Measurements from ENCODE around the gene C2orf69. TPM values are rescaled to one million over a fixed set of nuclear protein-coding genes. Genes with fewer than 3 reads are reported as not detected.
A peak's percentile ranks its signal among the peaks of the same experiment; 100 is the strongest.

Gene C2orf69
- 10 to 100 TPM in 1 of 2 donors, 1 to 10 TPM in 1; 7.3 to 11.1 TPM for total RNA-seq
- 1 to 10 TPM; 4.5 to 6.2 TPM for polyA plus RNA-seq
- long read RNA-seq, donor 1, transcript C2orf69-201 (2 exons, 3,728 nt): major isoform, 7 of 24 reads
- long read RNA-seq, donor 1, partial matches to known transcripts: 17 of 24 reads
- long read RNA-seq, donor 1, other reads (novel, unspliced or antisense): 0 of 24 reads
- long read RNA-seq, donor 2, partial matches to known transcripts: 0 of 3 reads
- long read RNA-seq, donor 2, other reads (novel, unspliced or antisense): 0 of 3 reads
- long read RNA-seq, donor 3, partial matches to known transcripts: 0 of 8 reads
- long read RNA-seq, donor 3, other reads (novel, unspliced or antisense): 5 of 8 reads
- long read RNA-seq, donor 4, partial matches to known transcripts: 0 of 1 reads
- long read RNA-seq, donor 4, other reads (novel, unspliced or antisense): 0 of 1 reads
- long read RNA-seq, donor 5, transcript C2orf69-201 (2 exons, 3,728 nt): major isoform, 7 of 12 reads
- long read RNA-seq, donor 5, partial matches to known transcripts: 0 of 12 reads
- long read RNA-seq, donor 5, other reads (novel, unspliced or antisense): 5 of 12 reads

GRCh38 chr2:199911052-199911876 lies at the start of gene C2orf69:
Gene C2orf69 (plus strand): TSS chr2:199911293. CDS start chr2:199911439, 146 bp downstream.
- peaks cover 1 to 12% (median 10%) of the 10 kb centered on the region in 5 donors for H3K4me1 ChIP-seq (ENCODE audit: control insufficient read depth in 5 of 5, insufficient read depth in 5 of 5, low read length in 5 of 5)
- no peak for TF ChIP-seq CTCF (IDR thresholded peaks at IDR 0.05; ENCODE audit: control extremely low read depth, extremely low read depth)
- H3K9ac ChIP-seq (ENCODE audit: insufficient read depth in 1 of 2, low read length in 2 of 2): peak within 1 kb of the TSS; percentile 92 to 97
- ATAC-seq (ENCODE audit: insufficient read depth, low FRiP score) (peak; percentile 98), DNase-seq (peak; percentile 98 to 99 (median 98))
- peak within 1 kb of the TSS; percentile 95 to 98 for H3K27ac ChIP-seq (ENCODE audit: low read depth in 1 of 2, low read length in 1 of 2)
- 0% methylated on average over 62 to 85 of the region's 85 CpGs for WGBS, 2 donors
- no peaks in the 10 kb centered on the region for H3K27me3 ChIP-seq (ENCODE audit: control insufficient read depth in 3 of 3, insufficient read depth in 3 of 3, low read length in 2 of 3)
- H3K9me3 ChIP-seq (ENCODE audit: control insufficient read depth in 4 of 4, insufficient read depth in 3 of 4, low read length in 3 of 4): no peaks in the 10 kb centered on the region
- H3K4me3 ChIP-seq: peak within 1 kb of the TSS; percentile 91
- H3K36me3 ChIP-seq (ENCODE audit: control insufficient read depth in 4 of 4, insufficient read depth in 4 of 4, low read length in 4 of 4): peaks cover 0 to 4% (median 1%) of the 10 kb centered on the region in 4 donors

- Histone ChIP-seq H3K4me1 (ENCODE audit: control insufficient read depth in 5 of 5, insufficient read depth in 5 of 5, low read length in 5 of 5) (no peaks in the 10 kb centered on the region), H3K9me3 (ENCODE audit: control insufficient read depth in 4 of 4, insufficient read depth in 3 of 4, low read length in 3 of 4) (no peaks in the 10 kb centered on the region), H3K27ac (ENCODE audit: low read depth in 1 of 2, low read length in 1 of 2) (no peak overlapping the region), H3K36me3 (ENCODE audit: control insufficient read depth in 4 of 4, insufficient read depth in 4 of 4, low read length in 4 of 4) (no peaks in the 10 kb centered on the region), H3K27me3 (ENCODE audit: control insufficient read depth in 3 of 3, insufficient read depth in 3 of 3, low read length in 2 of 3) (peaks cover 0 to 23% (median 15%) of the 10 kb centered on the region in 3 donors), H3K4me3 (no peak overlapping the region), H3K9ac (ENCODE audit: insufficient read depth in 1 of 2, low read length in 2 of 2) (no peak overlapping the region)
- DNase-seq: no peak
- WGBS, 2 donors: 76 to 91% methylated on average over 3 of the region's 3 CpGs
- TF ChIP-seq CTCF (IDR thresholded peaks at IDR 0.05; ENCODE audit: control extremely low read depth, extremely low read depth): no peak
- no peak for ATAC-seq (ENCODE audit: insufficient read depth, low FRiP score)
These were observed 48.3 kb upstream of the C2orf69 start for GRCh38 chr2:199862788-199863187.

- no peak for DNase-seq
- no peaks in the 10 kb centered on the region for H3K9me3 ChIP-seq (ENCODE audit: control insufficient read depth in 4 of 4, insufficient read depth in 3 of 4, low read length in 3 of 4)
- no peak for TF ChIP-seq CTCF (IDR thresholded peaks at IDR 0.05; ENCODE audit: control extremely low read depth, extremely low read depth)
- no peaks in the 10 kb centered on the region for H3K36me3 ChIP-seq (ENCODE audit: control insufficient read depth in 4 of 4, insufficient read depth in 4 of 4, low read length in 4 of 4)
- H3K4me1 ChIP-seq (ENCODE audit: control insufficient read depth in 5 of 5, insufficient read depth in 5 of 5, low read length in 5 of 5): no peaks in the 10 kb centered on the region
- peaks cover 0 to 29% (median 15%) of the 10 kb centered on the region in 3 donors for H3K27me3 ChIP-seq (ENCODE audit: control insufficient read depth in 3 of 3, insufficient read depth in 3 of 3, low read length in 2 of 3)
- no peak overlapping the region for H3K4me3 ChIP-seq
- no peak overlapping the region for H3K9ac ChIP-seq (ENCODE audit: insufficient read depth in 1 of 2, low read length in 2 of 2)
- 95% methylated on average over 4 of the region's 4 CpGs for WGBS, 2 donors
- H3K27ac ChIP-seq (ENCODE audit: low read depth in 1 of 2, low read length in 1 of 2): no peak overlapping the region
- ATAC-seq (ENCODE audit: insufficient read depth, low FRiP score): no peak
These were observed 45.2 kb upstream of the C2orf69 start for GRCh38 chr2:199865905-199866304.
